Fibroblast of pulmonary artery (primary cell): ENCODE measurements around the gene DUOX1.
A peak's percentile ranks its signal among the peaks of the same experiment; 100 is the strongest.
"Not testable (repeated sequence)": the region's sequence is repeated elsewhere in the genome, so short reads cannot be mapped to it uniquely, and the experiment has no call there.

Experiments
- DNase-seq: peaks from one replicate; pipeline ENCODE4 v3.0.0-alpha.2; 2010; ENCODE audit warnings: low read depth
- H3K4me3 ChIP-seq: replicated peaks from 2 replicates; pipeline ENCODE4 v1.5.1; 2011; ENCODE audit warnings: low read depth, mild to moderate bottlenecking, control low read depth, low read length, moderate library complexity
- CTCF ChIP-seq: IDR thresholded peaks from 2 replicates; pipeline ENCODE4 v1.5.1; 2011; ENCODE audit warnings: mild to moderate bottlenecking, control low read depth, low read length, inconsistent platforms; ENCODE audit errors: missing control alignments

Gene DUOX1

DNA sequence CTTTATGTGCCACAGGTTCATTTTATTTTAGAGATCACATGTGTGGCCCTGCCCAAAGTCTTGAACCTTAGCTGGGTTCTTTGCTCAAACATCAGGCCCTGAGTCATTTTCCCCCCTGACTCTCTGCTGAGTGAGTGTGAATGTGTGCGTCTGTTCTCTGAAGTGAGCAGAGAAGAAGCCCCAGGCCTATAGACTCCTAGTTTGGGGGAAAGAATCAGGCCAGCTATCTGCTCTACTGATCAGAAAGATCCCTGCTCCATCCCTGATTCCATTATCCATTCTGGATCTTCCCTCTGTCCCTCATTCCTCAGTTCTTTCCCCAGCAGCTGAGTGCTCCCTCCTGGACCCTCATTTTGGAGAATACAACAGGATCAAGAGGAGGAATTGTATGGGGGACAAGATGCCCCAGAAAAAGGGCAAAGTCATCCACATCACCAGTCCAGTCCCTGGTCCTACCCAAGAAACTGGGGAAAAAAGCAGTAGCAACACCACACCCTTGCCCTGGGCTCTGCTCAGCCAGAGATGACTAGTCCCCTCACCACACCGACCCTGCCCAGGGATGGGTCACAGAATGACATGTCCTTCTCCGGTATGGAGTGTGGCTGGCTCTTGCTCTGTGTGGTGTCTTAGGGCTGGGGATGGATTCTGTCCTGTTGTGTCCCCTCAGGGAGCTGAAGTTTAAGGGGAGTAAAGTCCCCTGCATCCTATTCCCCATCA lies 3.2 kb downstream of the DUOX1 start:
- DNase-seq: no peak
- TF ChIP-seq CTCF: no peak

GRCh38 chr15:45133561-45133920 lies 3.7 kb downstream of the DUOX1 start:
- DNase-seq: no peak
- no peak for TF ChIP-seq CTCF
- H3K4me3 ChIP-seq: no peak overlapping the region

More for the DNA sequence above, 3.2 kb downstream of the DUOX1 start:
- H3K4me3 ChIP-seq: no peak overlapping the region

DNA sequence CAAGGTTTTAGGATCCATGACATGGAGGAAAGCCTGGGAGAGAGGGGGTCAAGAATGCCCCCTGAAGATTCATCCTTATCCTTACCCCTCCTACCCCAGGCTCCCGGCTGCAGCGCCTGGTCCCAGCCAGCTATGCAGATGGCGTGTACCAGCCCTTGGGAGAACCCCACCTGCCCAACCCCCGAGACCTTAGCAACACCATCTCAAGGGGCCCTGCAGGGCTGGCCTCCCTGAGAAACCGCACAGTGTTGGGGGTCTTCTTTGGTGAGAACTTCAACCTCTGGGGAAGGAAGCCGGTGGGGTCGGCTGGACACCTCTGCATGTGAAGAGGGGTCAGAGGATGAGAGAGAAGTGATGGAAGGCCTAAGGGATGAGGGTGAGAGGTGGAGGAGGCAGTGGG lies 4.3 kb downstream of the DUOX1 start:
- DNase-seq: no peak
- H3K4me3 ChIP-seq: no peak overlapping the region
- TF ChIP-seq CTCF: no peak

DNA sequence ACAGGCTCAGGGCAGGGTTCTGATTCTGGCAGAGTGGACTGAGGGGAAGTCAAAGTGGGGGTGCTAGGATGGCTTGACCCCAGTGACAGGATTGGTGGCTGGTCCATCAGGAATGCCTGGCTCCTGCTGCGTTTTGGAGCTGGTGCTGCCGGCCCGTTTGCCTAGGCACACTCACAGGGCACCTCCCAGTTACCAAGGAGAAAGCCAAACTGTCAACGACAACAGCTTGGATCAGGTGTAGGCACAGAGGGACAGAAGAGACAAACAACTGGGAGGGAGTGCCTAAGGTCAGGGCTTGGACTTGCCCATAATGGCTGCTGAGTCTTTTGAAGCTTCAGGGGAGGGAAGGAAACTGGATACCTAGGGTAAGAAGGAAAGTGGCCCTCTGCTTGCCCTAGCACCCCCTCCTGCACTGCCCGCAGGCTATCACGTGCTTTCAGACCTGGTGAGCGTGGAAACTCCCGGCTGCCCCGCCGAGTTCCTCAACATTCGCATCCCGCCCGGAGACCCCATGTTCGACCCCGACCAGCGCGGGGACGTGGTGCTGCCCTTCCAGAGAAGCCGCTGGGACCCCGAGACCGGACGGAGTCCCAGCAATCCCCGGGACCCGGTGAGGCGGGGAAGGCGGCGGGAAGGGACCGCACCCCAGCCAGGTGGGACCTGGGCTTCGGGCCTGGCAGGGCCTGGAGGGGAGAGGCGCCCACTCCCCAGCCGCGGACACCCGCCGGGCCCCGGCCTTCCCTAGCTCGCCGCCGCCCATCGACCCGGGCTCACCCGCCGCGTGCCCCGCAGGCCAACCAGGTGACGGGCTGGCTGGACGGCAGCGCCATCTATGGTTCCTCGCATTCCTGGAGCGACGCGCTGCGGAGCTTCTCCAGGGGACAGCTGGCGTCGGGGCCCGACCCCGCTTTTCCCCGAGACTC lies 5.1 kb downstream of the DUOX1 start:
- no peak for DNase-seq

GRCh38 chr15:45135705-45136377 lies 6.0 kb downstream of the DUOX1 start:
- not testable (repeated sequence) for H3K4me3 ChIP-seq, DNase-seq

More for the DNA sequence above, 5.1 kb downstream of the DUOX1 start:
- TF ChIP-seq CTCF: no peak
- no peak overlapping the region for H3K4me3 ChIP-seq

DNA sequence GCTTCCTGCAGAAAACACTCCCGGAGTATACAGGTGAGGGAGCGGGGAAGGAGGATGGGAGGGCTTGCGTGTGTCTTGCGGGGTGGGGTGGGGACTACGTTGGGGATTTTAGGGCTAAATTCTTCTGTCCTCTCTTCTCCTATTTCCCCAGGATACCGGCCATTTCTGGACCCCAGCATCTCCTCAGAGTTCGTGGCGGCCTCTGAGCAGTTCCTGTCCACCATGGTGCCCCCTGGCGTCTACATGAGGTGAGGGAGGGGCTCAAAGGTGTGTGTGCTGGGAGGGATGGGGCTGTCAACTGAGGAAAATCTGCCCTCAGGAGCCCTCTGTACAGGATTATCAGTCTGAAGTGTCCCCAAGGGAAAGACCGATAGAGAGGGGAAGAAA lies 6.6 kb downstream of the DUOX1 start:
- TF ChIP-seq CTCF: peak; percentile 26
- DNase-seq: no peak
- H3K4me3 ChIP-seq: no peak overlapping the region

DNA sequence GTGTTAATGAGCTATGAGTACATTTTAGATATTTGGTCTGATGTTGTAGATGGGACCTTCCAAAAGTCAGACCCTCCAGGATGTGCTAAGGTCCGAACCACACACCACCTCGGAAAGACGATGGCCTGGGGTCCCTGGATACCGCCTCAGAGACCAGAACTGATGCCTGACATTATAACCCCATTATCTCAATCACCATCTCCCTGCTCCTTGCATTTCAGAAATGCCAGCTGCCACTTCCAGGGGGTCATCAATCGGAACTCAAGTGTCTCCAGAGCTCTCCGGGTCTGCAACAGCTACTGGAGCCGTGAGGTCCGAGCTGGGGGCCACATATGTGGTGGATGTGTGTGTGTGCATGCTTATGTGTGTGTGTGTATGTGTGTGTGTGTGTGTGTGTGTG lies 7.9 kb downstream of the DUOX1 start:
- no peak for DNase-seq
- no peak overlapping the region for H3K4me3 ChIP-seq
- TF ChIP-seq CTCF: no peak
